Adrenal gland (tissue), 5 donors: Measurements from ENCODE around the gene TCF4.

Experiments
- POLR2A ChIP-seq, 2 donors: fragments of 450-650 bp; IDR thresholded peaks; one replicate each; pipeline ENCODE4 v1.6.1; 2017; ENCODE audit warnings: antibody characterized with exemption in 2 of 2, mild to moderate bottlenecking in 2 of 2, moderate library complexity in 1 of 2
- TF ChIP-seq, protein P1 (sequence below), 6 experiments: fragments of 450-650 bp in 4 of 6; fragments of 200-600 bp in 2 of 6; sonication (generic) in 1 of 6; IDR thresholded peaks; 1 replicate in 5 of 6; 2 replicates in 1 of 6; pipeline versions ENCODE4 v1.5.1 to v1.8.0; 2016 to 2021; ENCODE audit warnings: antibody characterized with exemption in 6 of 6, mild to moderate bottlenecking in 2 of 6, moderate library complexity in 1 of 6
- donor health status: DM: no; HTN: no; CAD: no.

DNA sequence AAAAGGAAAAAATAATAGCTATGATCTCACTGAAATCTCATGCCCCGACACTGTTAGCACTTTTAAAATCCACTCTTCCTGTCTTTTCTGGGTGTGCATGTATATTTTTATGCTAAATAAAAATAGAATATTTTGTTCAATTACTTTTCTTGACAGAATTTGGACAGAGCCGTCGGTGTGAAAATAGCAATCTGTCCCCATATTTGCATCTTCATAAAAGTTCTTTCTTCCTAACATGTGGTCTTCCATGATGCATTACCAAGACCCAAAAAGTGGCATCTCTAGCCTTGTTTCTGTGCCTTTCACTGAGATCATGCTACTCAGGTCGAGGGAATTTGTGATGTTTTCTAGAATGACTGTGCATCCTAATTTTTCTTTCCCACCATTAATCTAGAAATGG is 329.9 kb downstream of the TCF4 start:
- TF ChIP-seq, protein P1, sequence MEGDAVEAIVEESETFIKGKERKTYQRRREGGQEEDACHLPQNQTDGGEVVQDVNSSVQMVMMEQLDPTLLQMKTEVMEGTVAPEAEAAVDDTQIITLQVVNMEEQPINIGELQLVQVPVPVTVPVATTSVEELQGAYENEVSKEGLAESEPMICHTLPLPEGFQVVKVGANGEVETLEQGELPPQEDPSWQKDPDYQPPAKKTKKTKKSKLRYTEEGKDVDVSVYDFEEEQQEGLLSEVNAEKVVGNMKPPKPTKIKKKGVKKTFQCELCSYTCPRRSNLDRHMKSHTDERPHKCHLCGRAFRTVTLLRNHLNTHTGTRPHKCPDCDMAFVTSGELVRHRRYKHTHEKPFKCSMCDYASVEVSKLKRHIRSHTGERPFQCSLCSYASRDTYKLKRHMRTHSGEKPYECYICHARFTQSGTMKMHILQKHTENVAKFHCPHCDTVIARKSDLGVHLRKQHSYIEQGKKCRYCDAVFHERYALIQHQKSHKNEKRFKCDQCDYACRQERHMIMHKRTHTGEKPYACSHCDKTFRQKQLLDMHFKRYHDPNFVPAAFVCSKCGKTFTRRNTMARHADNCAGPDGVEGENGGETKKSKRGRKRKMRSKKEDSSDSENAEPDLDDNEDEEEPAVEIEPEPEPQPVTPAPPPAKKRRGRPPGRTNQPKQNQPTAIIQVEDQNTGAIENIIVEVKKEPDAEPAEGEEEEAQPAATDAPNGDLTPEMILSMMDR (IDR thresholded peaks at IDR 0.05), result no peak
- TF ChIP-seq POLR2A (IDR thresholded peaks at IDR 0.05), result no peak
